ENCODE measurements around the gene CD3D.
A peak's percentile ranks its signal among the peaks of the same experiment; 100 is the strongest.

CD3D gene

DNA sequence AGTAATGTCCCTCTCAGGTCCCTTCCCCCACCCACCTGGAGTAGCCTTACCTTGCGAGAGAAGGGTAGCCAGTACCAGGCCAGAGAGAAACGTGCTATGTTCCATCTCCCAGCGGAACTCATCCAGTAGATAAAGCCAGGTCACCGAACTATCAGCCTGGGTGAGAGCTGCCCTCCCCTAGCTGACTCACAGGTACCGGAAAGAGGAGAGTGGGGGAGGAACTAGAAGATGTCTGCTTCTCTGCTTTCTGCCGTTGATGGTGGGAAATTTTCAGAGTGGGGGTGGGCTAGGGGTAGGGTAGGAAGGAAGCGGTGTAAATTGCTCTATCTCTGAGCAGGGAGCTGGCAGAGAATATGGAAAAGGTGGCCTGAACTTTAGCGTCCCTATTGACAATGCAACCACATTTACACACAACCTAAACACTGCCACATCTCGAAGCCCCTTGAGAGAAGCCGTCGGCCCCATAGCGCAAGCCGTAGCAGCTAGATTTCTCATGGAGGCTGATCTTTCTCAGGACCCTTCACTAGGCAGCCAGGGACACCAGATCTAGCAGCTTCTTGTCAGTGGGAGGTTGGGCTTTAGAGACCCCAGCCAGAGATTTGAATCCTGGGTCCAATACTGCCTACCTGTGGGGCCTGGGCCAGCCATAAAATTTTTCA is at the start of gene CD3D:
TSS of gene CD3D (minus strand) at position 203 of the 659 bp plus-strand sequence. CDS start at position 105, 98 bp downstream.
- no peak for DNase-seq

DNA sequence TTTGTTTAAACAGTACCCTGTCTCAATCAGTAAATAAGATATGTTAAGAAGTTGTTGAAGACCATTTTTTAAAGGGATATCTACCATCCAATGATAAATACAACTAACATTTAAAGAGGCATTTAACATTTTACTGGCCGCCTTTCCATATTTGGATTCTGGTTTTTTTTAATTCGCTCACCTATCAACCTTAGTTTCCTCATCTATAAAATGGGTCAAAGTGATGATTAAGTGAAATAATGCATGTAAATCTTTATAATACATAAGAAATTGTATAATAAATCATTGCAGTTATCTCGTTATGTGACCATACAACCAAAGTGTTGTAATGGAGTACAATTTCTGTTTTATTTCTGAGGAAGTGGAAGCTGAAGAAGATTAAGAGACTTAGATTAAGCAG is 41.2 kb upstream of the CD3D start:
- DNase-seq: no peak

DNA sequence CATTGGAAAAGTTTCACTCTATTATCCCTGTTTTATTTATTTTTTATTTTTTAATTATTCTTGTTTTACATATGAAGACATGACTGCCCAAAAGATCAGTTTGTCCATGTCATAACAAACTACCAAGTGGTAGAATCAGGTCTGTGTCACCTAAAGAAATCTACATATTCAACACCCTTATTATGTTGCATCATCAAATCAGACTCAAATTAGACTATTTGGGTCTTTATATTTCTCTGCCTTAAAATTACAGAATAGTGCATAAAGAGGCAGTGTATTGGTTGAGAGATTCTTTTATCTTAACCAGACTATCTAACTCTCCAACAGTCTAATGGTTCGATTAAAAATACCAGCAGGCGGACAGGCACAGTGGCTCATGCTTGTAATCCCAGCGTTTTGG is 40.4 kb upstream of the CD3D start:
- DNase-seq: no peak

DNA sequence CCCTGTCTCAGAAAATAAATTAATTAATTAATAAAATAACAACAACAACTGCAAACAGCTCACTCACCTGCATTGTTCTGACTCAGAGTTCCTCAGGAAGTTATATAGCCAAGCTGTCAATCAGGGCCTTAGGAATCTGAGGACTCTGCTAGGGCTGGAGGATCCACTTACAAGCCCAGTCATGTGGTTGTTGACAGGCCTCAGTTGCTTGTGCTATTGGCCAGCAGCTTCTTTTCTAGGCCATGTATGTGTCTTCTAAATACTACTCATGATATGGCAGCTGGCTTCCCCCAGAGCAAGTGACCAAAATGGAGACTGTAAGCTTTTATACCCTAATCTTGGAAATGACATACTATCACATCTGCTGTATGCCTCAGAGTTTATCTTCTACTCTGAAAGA is 38.1 kb upstream of the CD3D start:
- DNase-seq: no peak

DNA sequence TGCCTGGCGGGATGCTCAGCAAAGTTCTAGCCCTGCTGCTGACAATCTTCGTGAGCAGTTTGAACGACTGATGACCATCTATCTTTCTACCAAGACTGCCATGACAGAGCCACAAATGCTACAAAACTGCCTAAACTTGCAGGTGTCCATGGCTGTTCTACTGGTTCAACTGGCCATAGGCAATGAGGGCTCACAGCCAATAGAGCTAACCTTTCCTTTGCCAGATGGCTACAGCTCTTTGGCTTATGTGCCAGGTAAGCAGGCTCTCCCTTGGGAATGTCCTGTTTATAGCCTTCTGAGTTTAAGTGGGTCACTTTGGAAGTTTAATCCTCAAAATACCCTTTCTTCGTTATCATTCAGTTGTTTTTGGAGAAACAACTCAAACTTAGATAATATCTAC is 37.0 kb upstream of the CD3D start:
- no peak for DNase-seq

DNA sequence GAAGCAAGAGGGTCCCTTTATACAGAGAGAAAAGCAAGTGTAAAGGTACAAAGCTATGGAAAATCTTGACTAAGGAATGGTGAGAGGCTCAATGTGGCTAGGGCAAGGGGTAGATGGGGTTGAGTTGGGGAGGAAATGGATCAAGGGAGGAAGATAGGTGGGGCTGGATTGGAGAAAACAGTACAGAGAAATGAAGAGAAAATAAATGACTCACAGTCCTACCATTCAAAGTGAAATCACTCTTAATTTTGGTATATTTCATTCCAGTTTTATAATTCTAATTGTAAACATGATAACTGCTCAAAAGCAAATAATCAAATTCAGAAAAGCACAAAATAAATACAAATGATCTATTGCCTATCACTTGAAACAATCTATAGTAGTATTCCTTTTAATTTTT is 33.5 kb upstream of the CD3D start:
- no peak for DNase-seq

DNA sequence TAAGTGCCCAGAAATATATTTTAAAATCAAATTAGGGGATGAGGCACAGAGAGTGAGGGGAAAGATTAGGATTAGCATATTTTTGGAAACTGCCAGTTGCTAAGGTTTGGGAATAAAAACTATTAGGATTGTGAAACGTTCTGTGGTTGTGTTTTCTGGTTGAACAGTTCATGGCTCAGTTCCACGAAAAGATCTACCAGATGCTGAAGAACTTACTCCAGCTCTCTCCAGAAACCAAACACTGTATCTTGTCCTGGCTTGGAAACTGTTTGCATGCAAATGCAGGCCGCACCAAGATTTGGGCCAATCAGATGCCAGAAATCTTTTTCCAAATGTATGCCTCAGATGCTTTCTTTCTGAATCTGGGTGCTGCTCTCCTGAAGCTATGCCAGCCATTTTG is 32.2 kb upstream of the CD3D start:
- DNase-seq: no peak

DNA sequence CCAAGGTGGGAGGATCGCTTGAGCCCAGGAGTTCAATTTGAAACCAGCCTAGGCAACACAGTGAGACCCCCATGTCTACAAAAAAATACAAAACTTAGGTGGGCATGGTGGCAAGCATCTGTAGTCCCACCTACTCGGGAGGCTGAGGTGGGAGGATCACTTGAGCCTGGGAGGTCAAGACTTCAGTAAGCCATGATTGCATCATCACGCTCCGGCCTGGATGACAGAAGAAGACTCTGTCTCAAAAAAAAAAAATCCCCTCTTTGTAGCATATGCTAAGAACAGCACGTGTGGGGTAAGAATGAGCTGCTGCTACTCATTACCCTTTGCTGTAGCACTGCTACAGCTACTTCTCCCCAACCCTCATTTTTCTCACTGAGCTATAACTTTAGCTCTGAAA is 31.4 kb upstream of the CD3D start:
- DNase-seq: no peak

DNA sequence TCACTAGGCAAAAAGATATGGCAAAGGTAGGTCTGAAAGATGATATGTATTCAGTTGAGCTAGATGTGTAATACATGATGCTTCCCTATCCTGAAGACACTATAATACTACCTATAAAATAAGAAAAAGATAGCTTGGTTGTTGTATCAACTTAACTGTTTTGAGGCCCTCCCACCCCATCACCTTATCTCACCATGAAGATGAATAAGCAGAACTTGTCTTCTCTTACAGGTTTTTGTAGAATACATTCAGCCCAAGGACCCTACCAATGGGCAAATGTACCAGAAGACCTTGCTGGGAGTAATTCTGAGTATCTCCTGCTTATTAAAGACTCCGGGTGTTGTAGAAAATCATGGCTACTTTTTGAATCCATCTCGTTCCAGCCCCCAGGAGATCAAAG is 30.8 kb upstream of the CD3D start:
- no peak for DNase-seq

DNA sequence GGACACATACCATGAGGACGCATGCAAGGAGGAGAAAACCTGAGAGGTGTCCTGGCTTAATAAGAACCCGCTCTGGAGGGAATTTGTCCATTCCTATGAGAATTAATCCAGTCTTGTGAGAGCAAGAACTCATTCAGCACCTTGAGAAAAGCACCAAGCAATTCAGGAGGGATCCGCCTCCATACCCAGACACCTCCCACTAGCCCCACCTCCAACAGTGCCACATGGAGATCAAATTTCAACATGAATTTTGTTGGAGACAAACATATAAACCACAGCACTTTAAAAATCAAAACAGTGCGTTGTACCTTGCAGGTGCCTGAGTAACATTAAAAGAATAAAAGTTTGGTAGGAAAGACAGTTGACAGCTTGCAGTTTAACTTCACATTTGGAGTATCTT is 28.3 kb upstream of the CD3D start:
- no peak for DNase-seq

DNA sequence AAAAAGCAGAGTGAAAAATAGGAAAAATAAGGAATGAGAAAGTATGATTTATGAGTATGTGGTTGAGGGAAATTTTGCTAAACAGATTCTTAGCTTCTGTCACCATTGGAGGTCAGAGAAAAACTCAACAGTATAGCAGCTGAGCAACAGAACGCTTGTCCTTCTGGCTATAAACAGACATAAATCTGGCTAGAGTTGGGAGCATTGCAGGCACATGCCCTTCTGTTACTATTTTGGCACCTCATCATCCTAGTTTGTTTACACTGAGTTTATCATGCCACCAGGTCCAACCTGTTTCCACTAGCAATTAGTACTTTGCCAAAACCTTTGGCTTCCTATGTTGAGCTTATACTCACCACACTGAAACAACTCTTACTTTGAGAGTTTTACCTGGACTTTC is 23.8 kb upstream of the CD3D start:
- DNase-seq: no peak

DNA sequence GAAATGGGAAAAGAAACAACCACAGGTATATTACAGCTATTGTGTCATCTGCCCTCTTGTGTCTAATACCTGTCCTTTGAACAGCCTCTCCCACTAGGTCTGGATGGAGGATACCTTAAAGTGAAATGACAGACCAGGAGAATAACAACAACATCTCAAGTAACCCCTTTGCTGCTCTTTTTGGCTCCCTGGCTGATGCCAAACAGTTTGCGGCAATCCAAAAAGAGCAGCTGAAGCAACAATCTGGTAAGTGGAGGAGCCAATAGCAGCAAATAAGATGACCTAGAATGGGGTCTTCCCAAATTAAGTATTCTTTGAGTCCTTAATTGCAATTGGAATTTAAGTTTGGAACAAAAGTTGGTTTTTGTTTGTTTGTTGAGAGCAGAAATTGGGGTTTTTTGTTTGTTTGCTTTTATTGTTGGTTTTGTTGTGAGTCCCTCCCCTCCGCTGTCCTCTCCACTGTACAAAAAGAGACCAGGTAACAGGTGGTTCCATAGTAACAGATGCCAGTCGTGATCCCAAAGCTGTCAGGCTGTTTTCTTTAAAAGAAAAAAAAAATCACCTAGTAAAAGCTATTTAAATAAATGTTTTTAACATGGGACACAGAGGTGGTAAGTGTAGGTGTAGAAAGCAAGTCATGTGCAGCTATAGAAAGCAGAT is 22.6 kb upstream of the CD3D start:
- no peak for DNase-seq

DNA sequence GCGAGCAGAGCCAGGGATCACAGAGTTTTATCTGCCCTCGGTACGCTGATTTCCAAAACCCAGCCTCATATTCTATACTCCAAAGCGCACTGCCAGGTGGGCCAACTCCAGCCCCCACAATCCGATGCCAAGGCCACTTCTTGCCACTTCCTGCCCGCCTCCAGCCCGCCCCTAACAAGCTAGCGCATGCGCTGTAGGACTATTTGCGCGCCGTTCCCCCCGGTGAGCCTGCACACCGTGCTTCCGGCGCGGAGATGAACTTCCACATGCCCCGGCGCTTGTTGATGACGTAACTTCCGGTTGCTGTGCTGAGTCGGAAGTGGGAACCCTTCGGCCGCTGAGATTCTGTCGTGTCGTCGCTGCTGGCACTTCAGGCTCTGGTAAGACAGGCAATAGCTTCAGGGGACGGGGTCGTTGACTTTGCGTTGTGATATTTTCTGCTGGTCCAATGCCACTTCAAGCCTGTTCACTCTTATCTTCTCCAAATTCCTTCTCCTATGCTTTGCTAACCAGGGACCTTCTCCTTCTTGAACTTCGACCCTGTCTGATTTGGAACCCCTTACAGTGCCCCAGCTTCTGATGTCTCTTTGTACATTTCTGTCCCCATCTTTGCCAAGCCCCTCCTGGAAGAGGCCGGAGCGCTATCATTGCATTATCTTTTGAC is 16.9 kb upstream of the CD3D start, which contains the start of gene UBE4A:
TSS of gene UBE4A (plus strand) at position 306 of the 664 bp plus-strand sequence. CDS start 5,481 bp downstream, outside the sequence.
- peak; percentile 53 for DNase-seq

DNA sequence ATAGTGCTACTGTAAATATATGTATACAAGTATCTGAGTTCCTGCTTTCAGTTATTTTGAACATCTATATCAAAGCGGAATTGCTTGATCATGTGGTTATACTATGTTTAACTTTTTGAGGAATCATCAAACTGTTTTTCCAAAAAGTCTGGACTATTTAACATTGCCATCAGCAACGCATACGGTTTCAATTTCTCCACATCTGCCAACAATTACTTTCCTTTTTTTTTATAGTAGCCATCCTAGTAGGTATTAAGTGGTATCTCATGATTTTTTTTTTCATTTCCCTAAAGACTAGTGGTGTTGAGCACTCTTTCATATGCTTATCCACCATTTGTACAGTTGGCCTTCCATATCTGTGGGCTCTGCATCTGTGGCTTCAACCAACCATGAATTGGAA is 15.6 kb upstream of the CD3D start:
- DNase-seq: no peak

DNA sequence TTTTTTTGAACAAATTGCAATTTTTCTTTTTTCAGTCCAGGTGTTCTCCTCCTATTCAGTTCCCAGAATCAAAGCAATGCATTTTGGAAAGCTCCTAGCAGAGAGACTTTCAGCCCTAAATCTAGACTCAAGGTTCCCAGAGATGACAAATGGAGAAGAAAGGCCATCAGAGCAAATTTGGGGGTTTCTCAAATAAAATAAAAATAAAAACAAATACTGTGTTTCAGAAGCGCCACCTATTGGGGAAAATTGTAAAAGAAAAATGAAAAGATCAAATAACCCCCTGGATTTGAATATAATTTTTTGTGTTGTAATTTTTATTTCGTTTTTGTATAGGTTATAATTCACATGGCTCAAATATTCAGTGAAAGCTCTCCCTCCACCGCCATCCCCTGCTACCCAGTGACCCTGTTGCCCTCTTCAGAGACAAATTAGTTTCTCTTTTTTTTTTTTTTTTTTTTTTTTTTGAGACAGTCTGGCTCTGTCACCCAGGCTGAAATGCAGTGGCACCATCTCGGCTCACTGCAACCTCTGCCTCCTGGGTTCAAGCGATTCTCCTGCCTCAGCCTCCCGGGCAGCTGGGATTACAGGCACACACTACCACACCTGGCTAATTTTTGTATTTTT is 10.7 kb upstream of the CD3D start:
- no peak for DNase-seq

DNA sequence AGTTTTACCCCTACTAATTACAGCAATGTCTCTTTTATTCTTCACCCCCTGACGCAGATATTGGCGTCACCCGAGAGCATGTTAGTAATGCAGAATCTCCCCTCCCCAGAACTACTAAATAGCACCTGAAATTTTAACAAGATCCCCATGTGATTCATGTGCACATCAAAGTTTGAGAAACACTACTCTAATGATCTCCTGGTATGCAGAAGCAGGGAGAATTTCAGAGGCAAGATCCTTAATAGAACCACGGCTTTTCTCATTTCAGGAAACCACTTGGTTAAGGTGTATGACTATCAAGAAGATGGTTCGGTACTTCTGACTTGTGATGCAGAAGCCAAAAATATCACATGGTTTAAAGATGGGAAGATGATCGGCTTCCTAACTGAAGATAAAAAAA is 7.0 kb upstream of the CD3D start:
- no peak for DNase-seq

DNA sequence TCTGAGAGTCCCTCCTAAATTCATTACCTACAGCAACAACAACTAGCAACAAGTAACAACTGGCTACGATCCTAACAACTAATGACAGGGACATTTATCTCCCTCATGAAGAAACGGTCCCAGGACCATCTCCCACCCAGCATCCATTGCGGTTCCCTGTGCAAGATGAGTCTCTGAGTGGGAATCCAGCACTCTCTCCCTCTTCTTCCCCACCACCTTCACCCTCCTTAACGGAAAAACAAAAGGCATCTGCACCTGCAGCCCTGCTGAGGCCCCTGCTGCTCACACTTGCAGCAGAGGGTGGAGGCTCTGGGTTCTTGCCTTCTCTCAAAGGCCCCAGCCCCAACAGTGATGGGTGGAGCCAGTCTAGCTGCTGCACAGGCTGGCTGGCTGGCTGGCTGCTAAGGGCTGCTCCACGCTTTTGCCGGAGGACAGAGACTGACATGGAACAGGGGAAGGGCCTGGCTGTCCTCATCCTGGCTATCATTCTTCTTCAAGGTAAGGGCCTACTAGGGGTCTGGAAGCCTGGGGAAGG is 1.5 kb upstream of the CD3D start, which contains the start of gene CD3G:
TSS of gene CD3G (plus strand) at position 364 of the 535 bp plus-strand sequence. CDS start at position 444, 80 bp downstream.
- DNase-seq: no peak

DNA sequence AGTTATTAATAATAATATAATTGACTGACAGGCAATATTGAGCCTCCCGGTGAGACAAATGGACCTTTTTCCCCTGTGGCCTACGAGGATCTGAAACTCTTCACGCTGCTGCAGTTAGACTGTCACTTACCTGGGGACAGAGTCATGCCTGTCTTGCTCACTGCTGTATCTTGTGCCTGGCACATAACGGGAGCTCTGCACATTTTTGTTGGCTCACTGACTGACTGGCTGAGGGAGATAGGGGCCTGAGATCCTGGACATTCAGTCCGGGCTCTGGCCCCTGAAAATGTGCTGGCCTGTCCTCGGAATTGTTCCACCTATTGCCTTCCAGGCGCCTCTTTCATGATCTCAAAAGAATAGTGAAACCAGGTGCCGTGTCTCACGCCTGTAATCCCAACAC is 743 bp upstream of the CD3D start:
- no peak for DNase-seq

DNA sequence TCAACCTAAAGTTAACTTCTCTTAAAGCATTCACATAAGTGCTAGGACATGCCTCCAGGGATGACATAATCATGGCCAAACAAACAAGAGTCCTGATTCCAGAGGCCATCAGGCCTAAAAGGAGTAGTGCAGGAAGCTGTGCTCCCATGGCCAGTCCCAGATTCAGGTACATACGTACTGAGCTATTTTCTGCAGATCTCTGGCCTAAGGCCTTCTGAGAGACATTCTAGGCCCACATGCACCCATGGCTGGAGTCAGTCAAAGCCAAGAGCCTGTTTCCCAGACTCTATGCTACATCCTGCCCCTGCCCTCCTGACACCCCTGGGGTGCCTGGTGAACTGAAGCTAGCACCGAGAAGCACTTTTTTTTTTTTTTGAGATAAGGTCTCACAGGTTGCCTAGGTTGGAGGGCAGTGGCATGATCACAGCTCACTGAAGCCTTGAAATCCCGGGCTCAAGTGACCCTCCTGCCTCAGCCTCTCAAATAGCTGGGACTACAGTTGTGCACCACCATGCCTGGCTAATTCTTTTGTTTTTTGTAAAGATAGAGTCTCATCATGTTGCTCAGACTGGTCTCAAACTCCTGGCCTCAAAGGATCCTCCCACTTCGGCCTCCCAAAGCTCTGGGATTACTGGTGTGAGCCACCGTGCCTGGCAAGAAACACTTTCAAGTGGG is 553 bp downstream of the CD3D start:
- DNase-seq: no peak

DNA sequence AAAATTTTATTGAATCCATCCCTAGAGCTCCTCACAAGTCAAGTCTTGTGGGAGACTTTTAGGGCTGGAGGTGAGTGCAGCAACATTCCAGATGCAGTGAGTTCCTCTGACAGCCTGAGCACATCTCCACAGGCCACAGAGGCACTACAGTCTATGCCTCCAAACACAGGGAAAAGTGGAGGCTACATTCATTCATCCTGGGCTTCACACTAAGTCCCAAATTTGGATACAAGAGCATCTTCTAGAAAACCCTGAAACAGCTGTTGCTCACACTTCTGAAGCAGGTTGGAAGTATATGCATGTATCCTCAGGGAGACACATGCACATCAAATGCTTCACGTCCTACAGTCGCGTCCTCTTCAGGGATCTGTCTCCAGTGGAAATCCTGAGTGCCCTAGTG is 1.2 kb downstream of the CD3D start:
- DNase-seq: no peak

DNA sequence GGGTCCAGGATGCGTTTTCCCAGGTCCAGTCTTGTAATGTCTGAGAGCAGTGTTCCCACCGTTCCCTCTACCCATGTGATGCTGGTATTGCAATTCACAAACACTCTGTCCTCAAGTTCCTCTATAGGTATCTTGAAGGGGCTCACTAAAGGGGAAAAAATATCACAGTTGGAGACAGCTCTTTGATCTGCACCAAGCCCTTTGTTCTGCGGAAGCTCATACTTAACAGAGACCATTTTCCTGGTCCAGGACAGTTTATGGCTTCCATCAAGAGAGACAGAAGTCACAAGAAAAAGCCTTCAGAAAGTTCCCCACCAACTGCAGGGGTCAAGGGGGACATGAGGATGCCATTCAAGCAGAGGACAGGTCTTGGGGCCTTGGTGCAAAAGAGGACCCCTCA is 2.1 kb downstream of the CD3D start:
- no peak for DNase-seq

DNA sequence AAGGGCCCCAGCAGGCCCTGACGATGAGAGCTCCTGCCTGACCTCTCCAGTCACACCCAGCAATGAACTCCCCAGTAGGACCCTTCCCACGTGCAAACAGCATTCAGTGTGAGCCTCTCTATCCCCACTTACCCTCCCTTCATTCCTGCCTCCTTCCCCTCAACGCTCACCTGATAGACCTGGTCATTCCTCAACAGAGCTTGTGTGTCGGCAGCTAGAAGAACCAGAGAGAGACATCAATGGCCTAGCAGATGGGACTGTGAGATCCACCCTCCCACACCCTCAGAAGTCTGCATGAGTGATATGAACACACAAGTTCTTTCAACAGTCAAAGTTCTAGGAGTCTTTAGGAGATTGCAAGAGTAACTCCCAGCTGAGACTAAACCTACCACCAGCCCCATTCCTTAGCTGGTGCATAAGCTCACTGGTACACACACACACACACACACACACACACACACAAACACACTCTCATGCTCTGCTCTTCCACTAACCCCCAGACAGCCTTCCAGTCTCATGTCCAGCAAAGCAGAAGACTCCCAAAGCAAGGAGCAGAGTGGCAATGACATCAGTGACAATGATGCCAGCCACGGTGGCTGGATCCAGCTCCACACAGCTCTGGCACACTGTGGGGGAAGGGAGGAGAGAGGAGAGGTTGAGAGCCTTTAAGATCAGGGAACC is 3.1 kb downstream of the CD3D start:
- no peak for DNase-seq
